Measurements from ENCODE around the gene CSTPP1.

DNA sequence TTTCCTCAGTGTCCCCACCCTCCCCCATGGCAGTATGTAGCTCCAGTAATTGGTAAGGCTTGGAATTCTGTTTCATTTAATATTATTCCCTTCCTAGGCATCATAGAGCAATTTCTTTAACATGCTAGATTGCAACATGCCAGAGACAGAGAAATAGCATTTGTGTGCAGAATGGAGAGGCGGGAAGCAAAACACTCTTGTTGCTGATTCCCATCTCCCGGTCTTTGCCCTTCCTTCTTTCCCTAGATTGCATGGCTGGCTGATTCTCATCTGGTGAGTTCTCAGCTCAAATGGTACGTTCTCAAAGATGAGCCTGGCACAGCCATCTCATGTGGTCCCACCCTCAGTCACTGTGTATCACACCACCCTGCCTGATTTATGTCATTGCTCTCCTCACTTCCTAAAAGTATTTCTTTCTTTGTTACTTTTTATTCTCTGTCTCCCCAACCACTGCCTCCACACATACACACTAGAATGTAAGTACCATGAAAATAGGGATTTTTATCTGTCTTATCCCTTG lies 173.2 kb downstream of the CSTPP1 start:
- TF ChIP-seq CTCF (IDR thresholded peaks at IDR 0.05), result no peak
- TF ChIP-seq POLR2A (IDR thresholded peaks at IDR 0.05), result no peak

All from Peyer's patch (tissue), 4 donors.